ENCODE results near the gene HSFX3.
"Not testable (repeated sequence)": the region's sequence is repeated elsewhere in the genome, so short reads cannot be mapped to it uniquely, and the experiment has no call there.

DNA sequence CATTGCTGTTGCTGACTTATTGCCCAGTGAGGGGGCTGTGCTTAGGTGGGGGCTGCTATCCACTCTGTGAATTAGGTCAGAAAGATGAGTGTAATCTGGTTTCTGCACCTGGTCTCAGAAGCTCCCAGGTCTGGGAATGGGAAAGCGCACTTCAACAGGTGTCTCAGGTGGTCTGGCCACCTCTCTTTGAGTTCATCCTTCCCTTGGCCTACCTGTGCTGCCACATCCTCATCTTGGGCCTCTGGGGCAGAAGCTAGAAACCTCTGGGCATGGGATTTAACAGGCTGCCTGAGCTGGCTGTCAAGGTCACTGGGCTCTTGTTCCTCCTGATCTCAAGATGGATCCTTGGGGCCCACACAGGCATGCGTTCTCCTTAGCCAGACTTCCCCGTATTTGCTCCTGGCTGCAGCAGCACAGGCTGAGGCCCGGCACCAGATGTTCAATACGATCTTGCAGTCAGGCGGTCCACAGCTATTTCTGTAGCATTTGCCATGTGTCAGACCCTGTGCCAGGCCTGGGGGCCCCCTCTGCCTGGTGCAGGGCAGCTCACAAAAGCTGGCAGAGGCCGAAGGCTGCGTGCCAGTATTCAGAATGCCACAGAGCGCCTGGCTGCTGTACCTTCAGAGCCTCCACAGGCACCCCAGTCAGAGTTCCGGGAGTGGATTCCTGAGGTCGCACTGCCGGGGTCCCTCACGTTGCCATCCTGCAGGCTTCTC, 23.2 kb downstream of the HSFX3 start:
- TF ChIP-seq, protein P1, sequence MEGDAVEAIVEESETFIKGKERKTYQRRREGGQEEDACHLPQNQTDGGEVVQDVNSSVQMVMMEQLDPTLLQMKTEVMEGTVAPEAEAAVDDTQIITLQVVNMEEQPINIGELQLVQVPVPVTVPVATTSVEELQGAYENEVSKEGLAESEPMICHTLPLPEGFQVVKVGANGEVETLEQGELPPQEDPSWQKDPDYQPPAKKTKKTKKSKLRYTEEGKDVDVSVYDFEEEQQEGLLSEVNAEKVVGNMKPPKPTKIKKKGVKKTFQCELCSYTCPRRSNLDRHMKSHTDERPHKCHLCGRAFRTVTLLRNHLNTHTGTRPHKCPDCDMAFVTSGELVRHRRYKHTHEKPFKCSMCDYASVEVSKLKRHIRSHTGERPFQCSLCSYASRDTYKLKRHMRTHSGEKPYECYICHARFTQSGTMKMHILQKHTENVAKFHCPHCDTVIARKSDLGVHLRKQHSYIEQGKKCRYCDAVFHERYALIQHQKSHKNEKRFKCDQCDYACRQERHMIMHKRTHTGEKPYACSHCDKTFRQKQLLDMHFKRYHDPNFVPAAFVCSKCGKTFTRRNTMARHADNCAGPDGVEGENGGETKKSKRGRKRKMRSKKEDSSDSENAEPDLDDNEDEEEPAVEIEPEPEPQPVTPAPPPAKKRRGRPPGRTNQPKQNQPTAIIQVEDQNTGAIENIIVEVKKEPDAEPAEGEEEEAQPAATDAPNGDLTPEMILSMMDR (conservative IDR thresholded peaks at IDR 0.05; ENCODE audit: low read depth, low read length), result not testable (repeated sequence)
- TF ChIP-seq EZH2 (IDR thresholded peaks at IDR 0.05; ENCODE audit: low read length, unreplicated experiment); EZH2phosphoT487 (IDR thresholded peaks at IDR 0.05; ENCODE audit: borderline replicate concordance, low read length): not testable (repeated sequence)

Data from PC-3 (cell line).